ENCODE data around the gene RPTOR. TPM values are rescaled to one million over a fixed set of nuclear protein-coding genes. Genes with fewer than 3 reads are reported as not detected.

The RPTOR gene
- total RNA-seq, 2 experiments from 2014 or later = 45.3 to 49.1 TPM

DNA sequence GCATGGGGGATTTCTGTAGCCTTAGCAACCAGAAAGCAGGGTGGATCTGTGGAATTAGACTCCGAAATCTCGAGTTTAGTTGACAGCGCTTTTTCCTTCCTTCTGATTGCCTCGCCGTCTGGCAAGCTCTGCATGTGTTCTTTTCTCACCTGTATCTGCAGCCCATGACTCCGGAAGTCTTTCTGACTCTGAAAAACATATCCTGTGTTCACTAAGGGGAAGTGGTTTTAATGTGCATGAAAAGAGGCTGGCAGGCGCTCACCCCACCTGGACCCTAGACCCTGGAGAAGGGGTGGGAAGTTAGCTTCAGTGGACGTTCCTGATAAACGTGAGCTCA is 158.5 kb downstream of the RPTOR start:
- intact Hi-C loops (cut with micrococcal nuclease) = no loop called here
- no peaks in the 10 kb centered on the region for H3K27me3 Mint-ChIP-seq
- peak; percentile 79 for ATAC-seq
- peak overlapping the region; percentile 86 for H3K27ac Mint-ChIP-seq
- H3K36me3 Mint-ChIP-seq (ENCODE audit: low read depth) = peaks cover 15% of the 10 kb centered on the region
- POLR2A ChIA-PET = interaction anchor here (0.6 to 2.3 kb wide), 3 partner anchors 10 to 34 kb away, joined by 3 to 6 read pairs (median 4); no protein-coding TSS in a partner anchor
- peak; percentile 45 for DNase-seq
- peak overlapping the region; percentile 16 for H3K4me3 Mint-ChIP-seq
- peaks cover 17% of the 10 kb centered on the region for H3K9me3 Mint-ChIP-seq
- H3K4me1 Mint-ChIP-seq (ENCODE audit: low read depth) = peaks cover 60% of the 10 kb centered on the region
- CTCF ChIA-PET = interaction anchor here (1.3 to 2.2 kb wide), 4 partner anchors 9 to 111 kb away, joined by 3 to 5 read pairs (median 3); no protein-coding TSS in a partner anchor
- TF ChIP-seq, protein P1, sequence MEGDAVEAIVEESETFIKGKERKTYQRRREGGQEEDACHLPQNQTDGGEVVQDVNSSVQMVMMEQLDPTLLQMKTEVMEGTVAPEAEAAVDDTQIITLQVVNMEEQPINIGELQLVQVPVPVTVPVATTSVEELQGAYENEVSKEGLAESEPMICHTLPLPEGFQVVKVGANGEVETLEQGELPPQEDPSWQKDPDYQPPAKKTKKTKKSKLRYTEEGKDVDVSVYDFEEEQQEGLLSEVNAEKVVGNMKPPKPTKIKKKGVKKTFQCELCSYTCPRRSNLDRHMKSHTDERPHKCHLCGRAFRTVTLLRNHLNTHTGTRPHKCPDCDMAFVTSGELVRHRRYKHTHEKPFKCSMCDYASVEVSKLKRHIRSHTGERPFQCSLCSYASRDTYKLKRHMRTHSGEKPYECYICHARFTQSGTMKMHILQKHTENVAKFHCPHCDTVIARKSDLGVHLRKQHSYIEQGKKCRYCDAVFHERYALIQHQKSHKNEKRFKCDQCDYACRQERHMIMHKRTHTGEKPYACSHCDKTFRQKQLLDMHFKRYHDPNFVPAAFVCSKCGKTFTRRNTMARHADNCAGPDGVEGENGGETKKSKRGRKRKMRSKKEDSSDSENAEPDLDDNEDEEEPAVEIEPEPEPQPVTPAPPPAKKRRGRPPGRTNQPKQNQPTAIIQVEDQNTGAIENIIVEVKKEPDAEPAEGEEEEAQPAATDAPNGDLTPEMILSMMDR (IDR thresholded peaks at IDR 0.05) = no peak

DNA sequence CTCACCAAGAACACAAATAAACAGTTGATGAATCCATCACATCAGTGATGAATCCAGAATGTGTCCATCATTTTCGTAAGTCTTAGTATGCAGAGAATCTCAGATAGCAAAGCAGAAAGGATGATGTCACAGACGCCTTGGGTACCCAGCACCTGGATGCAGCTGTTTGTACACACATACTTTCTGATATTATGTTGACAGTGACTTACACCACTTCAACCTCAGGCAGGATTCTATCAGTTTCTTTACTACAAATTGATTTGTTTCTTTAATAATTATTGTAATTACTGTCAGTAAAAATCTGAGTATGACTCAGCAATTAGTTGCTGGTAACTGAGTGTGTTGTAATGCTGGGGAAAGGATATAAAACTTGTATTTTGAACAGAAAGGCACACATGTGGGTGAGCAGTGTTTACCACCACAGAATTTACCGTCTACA is 159.8 kb downstream of the RPTOR start:
- H3K4me3 Mint-ChIP-seq = no peak overlapping the region
- peak; percentile 28 for ATAC-seq
- peaks cover 17% of the 10 kb centered on the region for H3K9me3 Mint-ChIP-seq
- peaks cover 66% of the 10 kb centered on the region for H3K4me1 Mint-ChIP-seq (ENCODE audit: low read depth)
- CTCF ChIA-PET = interaction anchor here (1.3 to 2.2 kb wide), 3 partner anchors 11 to 87 kb away, joined by 3 to 5 read pairs (median 3); no protein-coding TSS in a partner anchor
- no peak for DNase-seq
- intact Hi-C loops (cut with micrococcal nuclease) = no loop called here
- H3K27ac Mint-ChIP-seq = peak overlapping the region; percentile 86
- POLR2A ChIA-PET = interaction anchor here (0.6 to 2.3 kb wide), 6 partner anchors 8 to 712 kb away, joined by 3 to 6 read pairs (median 3); no protein-coding TSS in a partner anchor
- TF ChIP-seq, protein P1 (IDR thresholded peaks at IDR 0.05) = no peak
- H3K27me3 Mint-ChIP-seq = no peaks in the 10 kb centered on the region
- peaks cover 21% of the 10 kb centered on the region for H3K36me3 Mint-ChIP-seq (ENCODE audit: low read depth)

DNA sequence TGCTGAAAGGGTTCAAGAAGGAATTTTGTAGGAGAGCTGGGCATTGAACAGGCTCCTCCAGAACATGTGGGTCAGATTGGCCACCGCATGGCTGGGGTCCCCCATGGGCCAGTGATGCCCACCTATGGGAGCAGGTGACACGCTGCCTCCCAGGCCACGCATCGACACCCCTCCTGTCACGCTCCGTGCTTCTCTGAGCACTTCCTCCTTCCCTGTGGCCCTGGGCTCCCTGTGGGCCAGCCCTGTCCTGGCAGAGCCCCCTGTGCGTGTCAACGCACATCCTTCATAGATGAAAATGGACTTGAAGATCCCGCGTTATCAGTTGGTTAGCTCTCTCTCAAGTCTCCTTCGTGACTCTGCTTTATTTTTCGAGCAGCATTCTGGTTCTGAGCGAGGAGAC is 160.3 kb downstream of the RPTOR start:
- DNase-seq (no peak), ATAC-seq (no peak)
- POLR2A ChIA-PET = interaction anchor here (0.6 to 2.3 kb wide), 3 partner anchors 9 to 22 kb away, joined by 3 to 6 read pairs (median 3); no protein-coding TSS in a partner anchor
- CTCF ChIA-PET = no interaction called here
- no peak overlapping the region for H3K4me3 Mint-ChIP-seq
- H3K9me3 Mint-ChIP-seq = peaks cover 15% of the 10 kb centered on the region
- H3K4me1 Mint-ChIP-seq (ENCODE audit: low read depth) = peaks cover 64% of the 10 kb centered on the region
- TF ChIP-seq, protein P1 (IDR thresholded peaks at IDR 0.05) = no peak
- intact Hi-C loops (cut with micrococcal nuclease) = no loop called here
- peak overlapping the region; percentile 86 for H3K27ac Mint-ChIP-seq
- no peaks in the 10 kb centered on the region for H3K27me3 Mint-ChIP-seq
- peaks cover 26% of the 10 kb centered on the region for H3K36me3 Mint-ChIP-seq (ENCODE audit: low read depth)

DNA sequence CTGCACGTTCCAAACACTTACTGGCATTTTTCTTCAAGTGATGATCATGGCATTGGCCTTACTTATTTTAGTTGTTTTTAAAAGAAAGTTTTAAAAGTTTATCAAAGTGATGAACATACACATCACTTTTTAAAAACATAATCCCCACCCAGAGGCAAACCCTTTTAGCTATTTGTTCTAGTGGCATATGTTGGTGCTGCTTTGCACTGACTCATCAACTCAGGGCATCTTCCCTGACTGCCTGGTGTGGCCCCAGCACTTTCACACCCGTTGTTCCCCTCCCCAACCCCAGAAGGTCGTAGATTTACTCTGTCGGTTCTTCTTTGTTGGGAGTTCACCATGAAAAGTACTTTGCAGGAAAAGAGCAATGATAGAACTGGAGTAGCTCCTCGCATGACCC is 161.3 kb downstream of the RPTOR start:
- ChIA-PET POLR2A (interaction anchor here (0.6 kb wide), 1 partner anchor 12 kb away, joined by 4 read pairs; no protein-coding TSS in a partner anchor), CTCF (no interaction called here)
- Mint-ChIP-seq H3K36me3 (ENCODE audit: low read depth) (peaks cover 29% of the 10 kb centered on the region), H3K4me1 (ENCODE audit: low read depth) (peaks cover 59% of the 10 kb centered on the region), H3K27me3 (no peaks in the 10 kb centered on the region), H3K9me3 (peaks cover 10% of the 10 kb centered on the region), H3K4me3 (no peak overlapping the region), H3K27ac (no peak overlapping the region)
- TF ChIP-seq, protein P1 (IDR thresholded peaks at IDR 0.05) = no peak
- ATAC-seq (no peak), DNase-seq (no peak)
- intact Hi-C loops (cut with micrococcal nuclease) = no loop called here

DNA sequence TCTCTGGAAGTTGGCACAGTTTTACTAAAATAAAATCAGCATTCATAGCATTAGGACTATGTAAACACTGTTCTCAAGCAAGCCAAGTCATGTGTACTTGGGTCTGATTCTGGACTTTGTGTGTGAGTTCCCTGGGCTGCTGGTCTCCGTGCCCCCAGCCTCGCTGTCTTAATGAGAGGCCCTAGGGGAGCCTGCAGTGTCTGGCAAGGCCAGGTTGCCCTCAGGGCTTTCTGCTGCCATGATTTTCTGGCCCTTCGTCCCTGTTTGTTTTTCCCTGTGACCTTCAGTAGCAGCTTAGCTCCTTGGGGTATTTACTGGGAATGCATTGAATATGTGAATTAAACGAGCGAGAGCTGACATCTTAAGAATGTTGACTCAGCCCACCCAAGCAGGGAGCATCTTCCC is 161.8 kb downstream of the RPTOR start:
- Mint-ChIP-seq H3K9me3 (peaks cover 10% of the 10 kb centered on the region), H3K36me3 (ENCODE audit: low read depth) (peaks cover 29% of the 10 kb centered on the region), H3K27ac (no peak overlapping the region), H3K27me3 (no peaks in the 10 kb centered on the region), H3K4me3 (no peak overlapping the region), H3K4me1 (ENCODE audit: low read depth) (peaks cover 59% of the 10 kb centered on the region)
- no peak for ATAC-seq
- no peak for DNase-seq
- TF ChIP-seq, protein P1 (IDR thresholded peaks at IDR 0.05) = no peak
- intact Hi-C loops (cut with micrococcal nuclease) = no loop called here
- ChIA-PET CTCF (interaction anchor here (1.6 kb wide), 1 partner anchor 14 kb away, joined by 4 read pairs; no protein-coding TSS in a partner anchor), POLR2A (interaction anchor here (0.6 kb wide), 1 partner anchor 11 kb away, joined by 4 read pairs; no protein-coding TSS in a partner anchor)

All from activated CD8-positive, alpha-beta T cell treated with anti-CD3 and anti-CD28 coated beads for 36 hours (primary cell).